ENCODE results near the gene ABCG5.

ABCG5 gene

GRCh38 chr2:43803113-43803512, 35.5 kb downstream of the ABCG5 start:
- no peak for DNase-seq

GRCh38 chr2:43802135-43802534, 36.5 kb downstream of the ABCG5 start:
- DNase-seq, result no peak

- no peak for DNase-seq
These were observed 37.7 kb downstream of the ABCG5 start for GRCh38 chr2:43800894-43801293.

DNA sequence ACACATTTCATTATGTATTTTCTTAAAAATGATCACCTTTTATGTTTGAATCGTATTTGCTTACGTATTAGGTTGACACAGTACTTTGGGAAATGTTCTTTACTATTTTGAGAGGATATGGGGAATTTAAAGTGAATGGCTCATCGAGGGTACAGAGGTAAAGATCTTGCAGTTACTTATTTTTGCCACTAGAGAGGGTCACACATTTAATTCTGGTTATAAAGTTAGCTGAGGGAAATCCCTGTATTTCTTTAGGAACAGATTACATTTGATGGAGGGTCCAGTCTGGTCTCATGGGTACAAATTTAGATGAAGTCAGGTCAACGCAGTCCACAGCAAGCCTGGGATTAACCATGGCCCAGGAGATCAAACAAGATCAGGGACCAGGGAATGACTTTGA, 40.3 kb downstream of the ABCG5 start:
- DNase-seq, result no peak

- DNase-seq, result no peak
These were observed 42.4 kb downstream of the ABCG5 start for GRCh38 chr2:43796206-43796605.

- DNase-seq, result no peak
These were observed 43.7 kb downstream of the ABCG5 start for GRCh38 chr2:43794956-43795355.

DNA sequence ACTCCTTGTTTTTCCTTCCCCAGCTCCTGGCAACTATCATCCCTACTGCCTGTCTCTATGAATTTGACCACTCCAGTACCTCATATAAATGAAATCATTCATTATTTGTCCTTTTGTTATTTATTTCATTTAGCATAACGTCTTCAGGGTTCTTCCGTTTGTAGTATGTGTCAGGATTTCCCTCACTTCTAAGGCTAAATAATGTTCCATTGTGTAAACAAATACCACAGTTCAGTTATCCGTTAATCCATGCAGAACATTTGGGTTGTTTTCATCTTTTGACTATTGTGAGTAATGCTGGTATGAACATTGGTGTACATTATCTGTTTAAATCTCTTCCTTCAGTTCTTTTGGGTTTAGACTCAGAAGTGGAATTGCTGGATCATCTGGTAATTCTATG, 46.0 kb downstream of the ABCG5 start:
- no peak for DNase-seq

GRCh38 chr2:43791035-43791765, 47.4 kb downstream of the ABCG5 start:
- DNase-seq, result no peak

DNA sequence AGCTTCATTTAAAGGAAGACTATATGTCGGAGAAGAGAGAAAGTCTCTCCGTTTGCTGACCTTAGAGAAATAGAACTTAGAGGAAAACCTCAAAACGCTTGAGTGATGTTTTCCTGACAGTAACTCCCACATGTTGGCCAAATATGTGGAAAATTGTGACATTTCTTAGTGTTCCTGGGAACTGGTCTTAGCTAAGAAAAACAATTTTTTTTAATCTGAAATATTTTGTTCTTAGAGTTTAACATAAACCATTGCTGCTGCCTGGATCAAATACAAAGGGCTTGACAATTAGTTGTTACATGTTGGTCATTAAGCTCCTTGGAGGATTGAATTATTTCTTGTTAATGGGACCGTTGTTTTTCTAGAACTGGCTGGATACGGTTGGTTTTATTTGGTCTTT, 48.5 kb downstream of the ABCG5 start:
- DNase-seq, result no peak

GRCh38 chr2:43788646-43789045, 50.0 kb downstream of the ABCG5 start:
- DNase-seq, result no peak

- no peak for DNase-seq
These were observed 50.7 kb downstream of the ABCG5 start for GRCh38 chr2:43787895-43788294.

GRCh38 chr2:43778233-43778632, 60.4 kb downstream of the ABCG5 start:
- DNase-seq, result no peak

DNA sequence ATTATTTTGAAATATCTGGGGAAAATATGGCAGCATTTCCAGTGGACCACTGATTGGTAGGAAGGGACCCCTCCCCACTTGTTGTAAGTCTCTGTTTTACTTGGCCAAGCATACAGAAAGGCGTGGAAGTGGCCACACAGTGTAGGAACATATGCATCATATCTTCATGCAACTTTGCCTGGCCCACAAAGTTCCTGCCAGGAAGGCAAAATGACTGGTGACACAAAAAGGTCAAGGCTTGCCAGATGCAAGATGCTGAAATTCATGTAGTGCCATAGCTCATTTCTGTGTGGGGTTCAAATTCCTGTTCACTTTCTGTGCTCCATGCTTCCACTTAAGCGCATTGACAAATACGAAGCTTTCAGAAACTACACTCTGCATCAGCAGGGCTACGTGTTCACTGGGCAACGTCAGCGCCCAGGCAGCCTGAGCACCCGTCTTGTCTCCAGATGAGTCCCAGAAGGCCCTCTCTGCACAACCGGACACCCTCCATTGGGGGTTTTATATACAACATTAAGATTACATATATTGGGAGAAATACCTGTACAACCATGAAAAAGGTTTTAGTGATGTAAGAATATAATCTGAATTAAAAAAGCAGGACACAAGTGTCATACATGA, 61.2 kb downstream of the ABCG5 start:
- DNase-seq, result no peak

- no peak for DNase-seq
These were observed 62.3 kb downstream of the ABCG5 start for GRCh38 chr2:43776324-43776723.

DNA sequence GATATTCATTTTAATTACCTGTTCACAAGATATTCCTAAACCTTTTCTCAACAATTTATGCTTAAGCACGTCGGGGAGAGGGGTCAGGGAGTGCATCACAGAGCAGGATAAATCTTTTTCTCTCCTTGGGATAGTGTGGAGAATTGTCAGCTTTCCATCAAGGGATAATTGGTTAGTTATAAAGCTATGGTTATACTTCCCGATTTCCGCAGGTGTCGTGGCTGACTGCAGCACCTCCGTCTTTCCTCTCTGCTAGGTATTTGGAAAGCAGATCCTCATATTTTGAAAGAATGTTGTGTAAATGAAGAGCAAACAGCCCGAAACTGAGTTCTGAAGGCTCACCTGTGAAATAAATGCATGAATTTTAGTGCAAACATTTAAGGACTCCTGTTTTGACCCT, 64.0 kb downstream of the ABCG5 start:
- no peak for DNase-seq

DNA sequence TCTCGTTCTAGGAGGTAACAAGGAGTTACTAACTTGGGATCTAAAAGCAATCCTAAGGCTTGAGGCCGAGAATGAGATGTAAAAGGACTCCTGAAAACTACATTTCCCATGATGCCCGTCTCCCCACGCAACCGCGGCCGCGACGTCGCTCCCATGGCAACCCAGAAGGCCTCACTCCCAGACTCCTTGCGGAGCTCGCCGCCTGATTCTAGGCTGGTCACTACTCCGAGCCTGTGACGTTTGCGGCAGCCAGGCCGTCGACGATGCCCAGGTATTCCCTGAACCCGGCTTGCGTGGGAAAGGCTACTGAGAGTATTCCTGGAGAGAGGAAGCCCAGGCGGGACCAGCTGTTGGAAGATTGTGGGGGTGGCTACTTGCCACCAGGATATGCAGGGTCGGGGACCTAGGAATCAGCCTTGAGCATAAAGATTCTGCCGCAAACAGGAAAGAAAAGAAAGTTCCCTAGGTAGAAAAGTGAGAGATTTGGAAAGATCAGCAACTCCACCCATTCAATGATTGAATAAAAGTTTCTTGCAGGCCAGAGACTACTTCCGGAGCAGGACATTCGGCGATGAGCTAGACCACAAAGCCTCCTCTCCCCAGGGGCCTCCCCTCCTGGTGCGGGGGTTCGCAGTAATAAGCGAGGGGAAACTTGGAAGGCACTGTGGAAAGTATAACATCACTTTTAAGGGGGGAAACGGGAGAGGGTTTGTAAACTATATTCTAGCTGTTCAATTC, 64.6 kb downstream of the ABCG5 start, which contains the start of gene DYNC2LI1:
DYNC2LI1 (plus strand) TSS at position 164 of the 738 bp plus-strand sequence; CDS start at position 264, 100 bp downstream.
- DNase-seq, result peak; percentile 78

DNA sequence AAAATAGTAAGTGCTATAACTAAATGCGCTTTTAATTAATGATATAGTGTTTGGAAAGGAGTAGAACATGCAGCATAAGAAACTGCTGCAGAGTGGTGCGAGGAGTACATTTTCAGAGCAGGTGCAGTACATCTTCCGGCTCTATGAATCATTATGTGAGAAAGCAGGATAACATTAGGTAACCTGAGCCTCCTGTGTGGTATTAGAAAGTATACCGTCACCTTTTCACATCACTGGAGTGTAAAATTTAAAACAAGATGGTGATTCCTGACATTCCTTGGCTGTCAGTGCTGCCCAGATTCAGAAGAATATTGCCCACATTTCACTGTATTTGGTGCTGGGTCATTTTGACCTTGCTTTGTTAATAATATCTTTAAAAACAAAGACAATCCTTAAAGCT, 72.6 kb downstream of the ABCG5 start:
- DNase-seq, result no peak

- DNase-seq, result no peak
These were observed 74.4 kb downstream of the ABCG5 start for GRCh38 chr2:43764086-43764705.

DNA sequence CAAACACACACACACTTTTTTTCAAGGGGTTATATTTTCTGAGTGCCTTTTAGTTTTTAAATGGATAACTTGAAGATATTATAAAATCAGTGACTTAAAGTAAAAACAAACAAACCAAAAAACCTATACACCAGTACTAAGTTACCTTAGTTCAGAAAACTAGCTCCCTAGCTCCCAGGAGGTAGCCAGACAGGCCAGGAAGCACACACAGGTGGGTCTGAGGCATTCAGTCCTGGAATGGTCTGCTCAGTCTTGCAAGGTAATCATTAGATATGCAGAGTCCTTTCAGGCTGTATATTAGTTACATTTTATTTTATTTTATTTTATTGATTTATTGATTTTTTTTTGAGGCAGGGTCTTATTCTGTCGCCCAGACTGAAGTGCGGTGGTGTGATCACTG, 75.5 kb downstream of the ABCG5 start:
- DNase-seq, result no peak
